ENCODE measurements around the gene BMERB1. TPM values are rescaled to one million over a fixed set of nuclear protein-coding genes. Genes with fewer than 3 reads are reported as not detected.

Gene BMERB1
- total RNA-seq, 1 experiment from 2014 or later = 13.6 TPM

DNA sequence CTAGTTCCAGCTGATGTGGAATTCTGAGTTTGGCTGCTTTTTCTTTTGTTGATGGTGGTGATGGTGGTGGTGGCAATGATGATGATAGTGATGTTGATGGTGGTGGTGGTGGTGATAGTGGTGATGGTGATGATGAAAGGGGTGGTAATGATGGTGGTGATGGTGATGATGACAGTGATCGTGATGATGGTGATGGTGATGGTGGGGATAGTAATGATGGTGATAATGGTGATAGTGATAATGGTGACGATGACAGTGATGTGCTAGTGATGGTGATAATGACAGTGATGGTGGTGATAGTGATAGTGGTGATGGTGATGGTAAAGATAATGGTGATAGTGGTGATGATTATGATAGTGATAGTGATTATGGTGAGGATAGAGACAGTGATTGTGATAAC is 61.5 kb downstream of the BMERB1 start (continued):
- TF ChIP-seq, protein P1, sequence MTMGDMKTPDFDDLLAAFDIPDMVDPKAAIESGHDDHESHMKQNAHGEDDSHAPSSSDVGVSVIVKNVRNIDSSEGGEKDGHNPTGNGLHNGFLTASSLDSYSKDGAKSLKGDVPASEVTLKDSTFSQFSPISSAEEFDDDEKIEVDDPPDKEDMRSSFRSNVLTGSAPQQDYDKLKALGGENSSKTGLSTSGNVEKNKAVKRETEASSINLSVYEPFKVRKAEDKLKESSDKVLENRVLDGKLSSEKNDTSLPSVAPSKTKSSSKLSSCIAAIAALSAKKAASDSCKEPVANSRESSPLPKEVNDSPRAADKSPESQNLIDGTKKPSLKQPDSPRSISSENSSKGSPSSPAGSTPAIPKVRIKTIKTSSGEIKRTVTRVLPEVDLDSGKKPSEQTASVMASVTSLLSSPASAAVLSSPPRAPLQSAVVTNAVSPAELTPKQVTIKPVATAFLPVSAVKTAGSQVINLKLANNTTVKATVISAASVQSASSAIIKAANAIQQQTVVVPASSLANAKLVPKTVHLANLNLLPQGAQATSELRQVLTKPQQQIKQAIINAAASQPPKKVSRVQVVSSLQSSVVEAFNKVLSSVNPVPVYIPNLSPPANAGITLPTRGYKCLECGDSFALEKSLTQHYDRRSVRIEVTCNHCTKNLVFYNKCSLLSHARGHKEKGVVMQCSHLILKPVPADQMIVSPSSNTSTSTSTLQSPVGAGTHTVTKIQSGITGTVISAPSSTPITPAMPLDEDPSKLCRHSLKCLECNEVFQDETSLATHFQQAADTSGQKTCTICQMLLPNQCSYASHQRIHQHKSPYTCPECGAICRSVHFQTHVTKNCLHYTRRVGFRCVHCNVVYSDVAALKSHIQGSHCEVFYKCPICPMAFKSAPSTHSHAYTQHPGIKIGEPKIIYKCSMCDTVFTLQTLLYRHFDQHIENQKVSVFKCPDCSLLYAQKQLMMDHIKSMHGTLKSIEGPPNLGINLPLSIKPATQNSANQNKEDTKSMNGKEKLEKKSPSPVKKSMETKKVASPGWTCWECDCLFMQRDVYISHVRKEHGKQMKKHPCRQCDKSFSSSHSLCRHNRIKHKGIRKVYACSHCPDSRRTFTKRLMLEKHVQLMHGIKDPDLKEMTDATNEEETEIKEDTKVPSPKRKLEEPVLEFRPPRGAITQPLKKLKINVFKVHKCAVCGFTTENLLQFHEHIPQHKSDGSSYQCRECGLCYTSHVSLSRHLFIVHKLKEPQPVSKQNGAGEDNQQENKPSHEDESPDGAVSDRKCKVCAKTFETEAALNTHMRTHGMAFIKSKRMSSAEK (CRISPR knock-in tag; IDR thresholded peaks at IDR 0.05; ENCODE audit: borderline replicate concordance) = no peak
- TF ChIP-seq, protein P2, sequence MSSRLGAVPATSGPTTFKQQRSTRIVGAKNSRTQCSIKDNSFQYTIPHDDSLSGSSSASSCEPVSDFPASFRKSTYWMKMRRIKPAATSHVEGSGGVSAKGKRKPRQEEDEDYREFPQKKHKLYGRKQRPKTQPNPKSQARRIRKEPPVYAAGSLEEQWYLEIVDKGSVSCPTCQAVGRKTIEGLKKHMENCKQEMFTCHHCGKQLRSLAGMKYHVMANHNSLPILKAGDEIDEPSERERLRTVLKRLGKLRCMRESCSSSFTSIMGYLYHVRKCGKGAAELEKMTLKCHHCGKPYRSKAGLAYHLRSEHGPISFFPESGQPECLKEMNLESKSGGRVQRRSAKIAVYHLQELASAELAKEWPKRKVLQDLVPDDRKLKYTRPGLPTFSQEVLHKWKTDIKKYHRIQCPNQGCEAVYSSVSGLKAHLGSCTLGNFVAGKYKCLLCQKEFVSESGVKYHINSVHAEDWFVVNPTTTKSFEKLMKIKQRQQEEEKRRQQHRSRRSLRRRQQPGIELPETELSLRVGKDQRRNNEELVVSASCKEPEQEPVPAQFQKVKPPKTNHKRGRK (CRISPR knock-in tag; IDR thresholded peaks at IDR 0.05; ENCODE audit: borderline replicate concordance) = no peak
- TF ChIP-seq, protein P3, sequence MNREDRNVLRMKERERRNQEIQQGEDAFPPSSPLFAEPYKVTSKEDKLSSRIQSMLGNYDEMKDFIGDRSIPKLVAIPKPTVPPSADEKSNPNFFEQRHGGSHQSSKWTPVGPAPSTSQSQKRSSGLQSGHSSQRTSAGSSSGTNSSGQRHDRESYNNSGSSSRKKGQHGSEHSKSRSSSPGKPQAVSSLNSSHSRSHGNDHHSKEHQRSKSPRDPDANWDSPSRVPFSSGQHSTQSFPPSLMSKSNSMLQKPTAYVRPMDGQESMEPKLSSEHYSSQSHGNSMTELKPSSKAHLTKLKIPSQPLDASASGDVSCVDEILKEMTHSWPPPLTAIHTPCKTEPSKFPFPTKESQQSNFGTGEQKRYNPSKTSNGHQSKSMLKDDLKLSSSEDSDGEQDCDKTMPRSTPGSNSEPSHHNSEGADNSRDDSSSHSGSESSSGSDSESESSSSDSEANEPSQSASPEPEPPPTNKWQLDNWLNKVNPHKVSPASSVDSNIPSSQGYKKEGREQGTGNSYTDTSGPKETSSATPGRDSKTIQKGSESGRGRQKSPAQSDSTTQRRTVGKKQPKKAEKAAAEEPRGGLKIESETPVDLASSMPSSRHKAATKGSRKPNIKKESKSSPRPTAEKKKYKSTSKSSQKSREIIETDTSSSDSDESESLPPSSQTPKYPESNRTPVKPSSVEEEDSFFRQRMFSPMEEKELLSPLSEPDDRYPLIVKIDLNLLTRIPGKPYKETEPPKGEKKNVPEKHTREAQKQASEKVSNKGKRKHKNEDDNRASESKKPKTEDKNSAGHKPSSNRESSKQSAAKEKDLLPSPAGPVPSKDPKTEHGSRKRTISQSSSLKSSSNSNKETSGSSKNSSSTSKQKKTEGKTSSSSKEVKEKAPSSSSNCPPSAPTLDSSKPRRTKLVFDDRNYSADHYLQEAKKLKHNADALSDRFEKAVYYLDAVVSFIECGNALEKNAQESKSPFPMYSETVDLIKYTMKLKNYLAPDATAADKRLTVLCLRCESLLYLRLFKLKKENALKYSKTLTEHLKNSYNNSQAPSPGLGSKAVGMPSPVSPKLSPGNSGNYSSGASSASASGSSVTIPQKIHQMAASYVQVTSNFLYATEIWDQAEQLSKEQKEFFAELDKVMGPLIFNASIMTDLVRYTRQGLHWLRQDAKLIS (CRISPR knock-in tag; IDR thresholded peaks at IDR 0.05; ENCODE audit: borderline replicate concordance) = no peak
- TF ChIP-seq, protein P4, sequence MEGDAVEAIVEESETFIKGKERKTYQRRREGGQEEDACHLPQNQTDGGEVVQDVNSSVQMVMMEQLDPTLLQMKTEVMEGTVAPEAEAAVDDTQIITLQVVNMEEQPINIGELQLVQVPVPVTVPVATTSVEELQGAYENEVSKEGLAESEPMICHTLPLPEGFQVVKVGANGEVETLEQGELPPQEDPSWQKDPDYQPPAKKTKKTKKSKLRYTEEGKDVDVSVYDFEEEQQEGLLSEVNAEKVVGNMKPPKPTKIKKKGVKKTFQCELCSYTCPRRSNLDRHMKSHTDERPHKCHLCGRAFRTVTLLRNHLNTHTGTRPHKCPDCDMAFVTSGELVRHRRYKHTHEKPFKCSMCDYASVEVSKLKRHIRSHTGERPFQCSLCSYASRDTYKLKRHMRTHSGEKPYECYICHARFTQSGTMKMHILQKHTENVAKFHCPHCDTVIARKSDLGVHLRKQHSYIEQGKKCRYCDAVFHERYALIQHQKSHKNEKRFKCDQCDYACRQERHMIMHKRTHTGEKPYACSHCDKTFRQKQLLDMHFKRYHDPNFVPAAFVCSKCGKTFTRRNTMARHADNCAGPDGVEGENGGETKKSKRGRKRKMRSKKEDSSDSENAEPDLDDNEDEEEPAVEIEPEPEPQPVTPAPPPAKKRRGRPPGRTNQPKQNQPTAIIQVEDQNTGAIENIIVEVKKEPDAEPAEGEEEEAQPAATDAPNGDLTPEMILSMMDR (IDR thresholded peaks at IDR 0.05) = no peak
- TF ChIP-seq, protein P5, sequence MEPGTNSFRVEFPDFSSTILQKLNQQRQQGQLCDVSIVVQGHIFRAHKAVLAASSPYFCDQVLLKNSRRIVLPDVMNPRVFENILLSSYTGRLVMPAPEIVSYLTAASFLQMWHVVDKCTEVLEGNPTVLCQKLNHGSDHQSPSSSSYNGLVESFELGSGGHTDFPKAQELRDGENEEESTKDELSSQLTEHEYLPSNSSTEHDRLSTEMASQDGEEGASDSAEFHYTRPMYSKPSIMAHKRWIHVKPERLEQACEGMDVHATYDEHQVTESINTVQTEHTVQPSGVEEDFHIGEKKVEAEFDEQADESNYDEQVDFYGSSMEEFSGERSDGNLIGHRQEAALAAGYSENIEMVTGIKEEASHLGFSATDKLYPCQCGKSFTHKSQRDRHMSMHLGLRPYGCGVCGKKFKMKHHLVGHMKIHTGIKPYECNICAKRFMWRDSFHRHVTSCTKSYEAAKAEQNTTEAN (CRISPR knock-in tag; IDR thresholded peaks at IDR 0.05) = no peak
- TF ChIP-seq CREM (CRISPR knock-in tag; IDR thresholded peaks at IDR 0.05) (no peak), ESRRA (CRISPR knock-in tag; IDR thresholded peaks at IDR 0.05; ENCODE audit: borderline replicate concordance) (no peak), CBFB (CRISPR knock-in tag; IDR thresholded peaks at IDR 0.05; ENCODE audit: low read depth) (no peak)

DNA sequence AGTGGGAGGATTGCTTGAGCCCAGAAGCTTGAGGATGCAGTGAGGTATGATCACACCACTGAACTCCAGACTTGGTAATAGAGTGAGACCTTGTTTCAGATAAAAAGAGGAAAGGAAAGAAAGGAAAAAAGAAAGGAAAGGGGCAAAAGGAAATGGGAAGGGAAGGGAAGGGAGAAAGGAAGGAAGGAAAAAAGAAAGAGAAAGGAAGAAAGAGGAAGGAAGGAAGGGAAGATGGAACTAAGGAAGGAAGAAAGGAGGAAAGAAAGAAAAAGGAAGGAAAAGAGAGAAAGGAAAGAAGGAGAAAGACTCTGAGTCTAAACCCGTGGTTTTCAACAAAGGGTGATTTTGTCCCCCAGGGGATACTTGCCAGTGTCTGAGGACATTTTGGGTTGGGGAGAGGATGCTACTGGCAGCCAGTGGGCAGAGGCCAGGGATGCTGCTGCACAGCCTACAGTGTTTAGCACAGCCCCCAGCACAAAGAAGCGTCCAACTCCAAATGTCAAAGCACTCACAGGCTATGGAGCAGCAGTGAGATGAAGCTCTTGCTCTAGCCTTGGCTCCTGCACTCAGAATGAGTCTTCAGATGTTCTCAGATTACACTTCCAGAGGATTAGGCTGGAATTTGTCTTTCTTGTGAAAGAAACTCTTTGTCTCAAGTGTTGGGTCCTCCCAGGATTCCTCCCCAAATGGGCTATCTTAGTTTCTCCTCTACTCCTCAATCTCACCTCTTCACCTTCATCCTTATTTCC is 64.2 kb downstream of the BMERB1 start:
- no peak overlapping the region for H3K27ac Mint-ChIP-seq

More for the DNA sequence above, 64.2 kb downstream of the BMERB1 start:
- Mint-ChIP-seq H3K4me1 (peaks cover 12% of the 10 kb centered on the region), H3K36me3 (no peaks in the 10 kb centered on the region), H3K9me3 (peaks cover 7% of the 10 kb centered on the region), H3K4me3 (no peak overlapping the region), H3K27me3 (ENCODE audit: low read depth) (no peaks in the 10 kb centered on the region)
- no peak for TF ChIP-seq FOXJ3 (CRISPR knock-in tag; IDR thresholded peaks at IDR 0.05; ENCODE audit: borderline replicate concordance)
- no peak for TF ChIP-seq RORB (CRISPR knock-in tag; IDR thresholded peaks at IDR 0.05)
- no peak for TF ChIP-seq NR3C1 (CRISPR knock-in tag; conservative IDR thresholded peaks at IDR 0.05; ENCODE audit: low read depth)
- no peak for DNase-seq (ENCODE audit: low spot score)
- CTCF ChIA-PET = interaction anchor here (0.7 to 1.2 kb wide), 2 partner anchors 11 to 52 kb away, joined by 3 to 4 read pairs; no protein-coding TSS in a partner anchor
- peak; percentile 44; the same call in 1 of the 2 replicates for ATAC-seq
- POLR2A ChIA-PET = interaction anchor here (0.6 kb wide), 1 partner anchor 457 kb away, joined by 3 read pairs; no protein-coding TSS in a partner anchor
